Stimulated activated CD8-positive, alpha-beta memory T cell treated with anti-CD3 and anti-CD28 coated beads, Interleukin-7, amount 100 ng/mL, for 4 hours (primary cell): ENCODE results near the gene RERE.
"Not testable (repeated sequence)": the region's sequence is repeated elsewhere in the genome, so short reads cannot be mapped to it uniquely, and the experiment has no call there.

Source experiments
- DNase-seq, 2 donors: peaks; one replicate each; pipeline ENCODE4 v3.0.0-alpha.2; 2020; ENCODE audit warnings: low read depth in 2 of 2

Gene RERE

GRCh38 chr1:8384088-8384487 lies 433.4 kb downstream of the RERE start:
- no peak for DNase-seq

GRCh38 chr1:8382608-8383505 lies 434.6 kb downstream of the RERE start:
- no peak for DNase-seq

- DNase-seq: no peak
These were observed 435.4 kb downstream of the RERE start for GRCh38 chr1:8382051-8382505.

GRCh38 chr1:8381618-8382017 lies 435.8 kb downstream of the RERE start:
- no peak for DNase-seq

GRCh38 chr1:8380310-8380709 lies 437.1 kb downstream of the RERE start:
- not testable (repeated sequence) for DNase-seq

GRCh38 chr1:8379513-8380186 lies 437.8 kb downstream of the RERE start:
- no peak for DNase-seq

- DNase-seq: no peak
These were observed 438.4 kb downstream of the RERE start for GRCh38 chr1:8378981-8379470.

GRCh38 chr1:8378178-8378577 lies 439.3 kb downstream of the RERE start:
- no peak for DNase-seq

- no peak for DNase-seq
These were observed 440.0 kb downstream of the RERE start for GRCh38 chr1:8377271-8377981.

GRCh38 chr1:8376358-8376840 lies 441.0 kb downstream of the RERE start:
- DNase-seq: no peak

GRCh38 chr1:8374812-8375211 lies 442.6 kb downstream of the RERE start:
- no peak for DNase-seq

GRCh38 chr1:8374356-8374755 lies 443.1 kb downstream of the RERE start:
- no peak for DNase-seq

GRCh38 chr1:8373581-8374241 lies 443.7 kb downstream of the RERE start:
- DNase-seq: no peak

- no peak for DNase-seq
These were observed 444.3 kb downstream of the RERE start for GRCh38 chr1:8373125-8373524.

GRCh38 chr1:8371372-8371991 lies 446.0 kb downstream of the RERE start:
- DNase-seq: no peak

GRCh38 chr1:8370905-8371315 lies 446.5 kb downstream of the RERE start:
- DNase-seq: no peak

GRCh38 chr1:8370046-8370881 lies 447.2 kb downstream of the RERE start:
- DNase-seq: no peak

- DNase-seq: no peak
These were observed 448.3 kb downstream of the RERE start for GRCh38 chr1:8368956-8369639.

- DNase-seq: no peak
These were observed 449.8 kb downstream of the RERE start for GRCh38 chr1:8367571-8368194.
